Smooth muscle cell of trachea (primary cell): ENCODE results near the gene ACSL4. TPM values are rescaled to one million over a fixed set of nuclear protein-coding genes. Genes with fewer than 3 reads are reported as not detected.

ENCODE experiments used
- total RNA-seq: library from RNA; depleted of rRNA; stranded (reverse); fragments of >200 nt; gene quantifications from 2 replicates; pipeline ENCODE4 v1.2.1, GENCODE V29; 2014

Gene ACSL4
- 218 and 224 TPM in 2 replicates for total RNA-seq

GRCh38 chrX:109732807-109733612 lies at the start of gene ACSL4:
Gene ACSL4, minus strand, starts transcription at chrX:109733257. Its CDS starts 49,894 bp downstream, at chrX:109683363.

GRCh38 chrX:109624641-109625616 lies 108.1 kb downstream of the ACSL4 start, which contains the start of gene KCNE5:
Gene KCNE5, minus strand, starts transcription at chrX:109625172. Its CDS starts 152 bp downstream, at chrX:109625020.

Other genes starting within 250 kb of the ACSL4 start
- 9.8 and 19.9 TPM in 2 replicates for gene NXT2, start 196.4 kb downstream of the ACSL4 start, total RNA-seq
- 0.58 and 0.66 TPM in 2 replicates for gene KCNE5, start 108.1 kb downstream of the ACSL4 start, total RNA-seq